H1 (cell line): ENCODE measurements around the gene PI4K2A. TPM values are rescaled to one million over a fixed set of nuclear protein-coding genes. Genes with fewer than 3 reads are reported as not detected.

Experiments used
- ATF2 ChIP-seq: IDR thresholded peaks from 2 replicates; pipeline ENCODE4 v1.6.1; 2012; ENCODE audit warnings: low read length, inconsistent platforms
- BCL11A ChIP-seq, 2 experiments: IDR thresholded peaks; one replicate each; pipeline ENCODE4 v1.6.1; 2011; ENCODE audit warnings: low read depth in 2 of 2, low read length in 2 of 2, mild to moderate bottlenecking in 2 of 2
- CEBPB ChIP-seq: IDR thresholded peaks from 2 replicates; pipeline ENCODE4 v1.6.1; 2012; ENCODE audit warnings: low read depth, low read length
- CTBP2 ChIP-seq: IDR thresholded peaks from 2 replicates; pipeline ENCODE4 v1.7.0; 2011; ENCODE audit warnings: borderline replicate concordance, mild to moderate bottlenecking, moderate library complexity, mixed read lengths, low read length; ENCODE audit not compliant: insufficient read depth, insufficient read length
- CTCF ChIP-seq, 3 experiments: IDR thresholded peaks; 1 replicate in 2 of 3; 2 replicates in 1 of 3; pipeline versions ENCODE4 v1.5.1 to v1.6.1; 2011; ENCODE audit warnings: low read length in 3 of 3, mild to moderate bottlenecking in 3 of 3, inconsistent platforms in 2 of 3, low read depth in 1 of 3, moderate library complexity in 1 of 3; ENCODE audit not compliant: insufficient read depth in 1 of 3; ENCODE audit errors: control extremely low read depth in 1 of 3
- JUND ChIP-seq: IDR thresholded peaks from 2 replicates; pipeline ENCODE4 v1.6.1; 2011; ENCODE audit warnings: mild to moderate bottlenecking, improper control_type of control experiment, low read length
- PHF8 ChIP-seq: fragments of 200-600 bp; sonication (generic); conservative IDR thresholded peaks from 2 replicates; pipeline ENCODE4 v1.7.1; 2012; ENCODE audit warnings: low read depth, mild to moderate bottlenecking, inconsistent platforms, low read length, moderate library complexity
- POU5F1 ChIP-seq: IDR thresholded peaks from 2 replicates; pipeline ENCODE4 v1.6.1; 2011; ENCODE audit warnings: low read depth, mild to moderate bottlenecking, low read length, moderate library complexity
- TBP ChIP-seq: IDR thresholded peaks from 2 replicates; pipeline ENCODE4 v1.6.1; 2011; ENCODE audit warnings: low read depth, low read length, improper control_type of control experiment
- YY1 ChIP-seq: IDR thresholded peaks from 2 replicates; pipeline ENCODE4 v1.6.1; 2011; ENCODE audit warnings: low read depth, mild to moderate bottlenecking, low read length
- polyA plus RNA-seq, 7 experiments: library from polyadenylated mRNA; depleted of rRNA in 3 of 7; stranded (reverse) in 5 of 7; unstranded in 2 of 7; fragments of >200 nt in 5 of 7; fragments of 200-250 nt in 2 of 7; gene quantifications; 1 replicate in 5 of 7; 2 replicates in 1 of 7; 4 replicates in 1 of 7; pipeline versions ENCODE4 v1.2.1 to v1.2.3, GENCODE V29; 2011 to 2013; ENCODE audit warnings: missing spikeins in 2 of 7, mixed read lengths in 2 of 7
- total RNA-seq: library from RNA; stranded (reverse); fragmentation: NEBNext Ultra II Directional; extraction: Animal tissue kit (Norgen Biotek cat#: 25700); gene quantifications from 2 replicates; pipeline ENCODE4 v1.2.1, GENCODE V29; 2021

The PI4K2A gene
- total and polyA plus RNA-seq, 2 of the 8 experiments (the other 6 are each of a cell fraction or from before 2014, with no cell fraction given) = 20.7 to 21.9 TPM

GRCh38 chr10:97656777-97657176 lies 16.3 kb downstream of the PI4K2A start (continued):
- TF ChIP-seq CTCF (IDR thresholded peaks at IDR 0.05; ENCODE audit: control extremely low read depth in 1 of 3, insufficient read depth in 1 of 3, low read depth in 1 of 3, low read length in 3 of 3) = no peak
- no peak for TF ChIP-seq YY1
- no peak for TF ChIP-seq CTBP2
- no peak for TF ChIP-seq ATF2
- TF ChIP-seq CEBPB = no peak
- no peak for TF ChIP-seq PHF8
- TF ChIP-seq BCL11A (IDR thresholded peaks at IDR 0.05; ENCODE audit: low read depth in 2 of 2, low read length in 2 of 2) = no peak
- TF ChIP-seq JUND = no peak
- TF ChIP-seq TBP = no peak
- no peak for TF ChIP-seq POU5F1
